GM21717 (cell line): Measurements from ENCODE around the gene SH3YL1.
"Not testable (repeated sequence)": the region's sequence is repeated elsewhere in the genome, so short reads cannot be mapped to it uniquely, and the experiment has no call there.

ENCODE experiments used
- ATAC-seq: cut with Tn5 transposase; IDR thresholded peaks from one replicate; pipeline ENCODE4 v1.9.1; 2021; ENCODE audit warnings: mild to moderate bottlenecking, moderate library complexity; ENCODE audit not compliant: unreplicated experiment

SH3YL1 gene

GRCh38 chr2:184695-185094, 79.1 kb downstream of the SH3YL1 start:
- no peak for ATAC-seq

GRCh38 chr2:182509-183122, 81.2 kb downstream of the SH3YL1 start:
- no peak for ATAC-seq

DNA sequence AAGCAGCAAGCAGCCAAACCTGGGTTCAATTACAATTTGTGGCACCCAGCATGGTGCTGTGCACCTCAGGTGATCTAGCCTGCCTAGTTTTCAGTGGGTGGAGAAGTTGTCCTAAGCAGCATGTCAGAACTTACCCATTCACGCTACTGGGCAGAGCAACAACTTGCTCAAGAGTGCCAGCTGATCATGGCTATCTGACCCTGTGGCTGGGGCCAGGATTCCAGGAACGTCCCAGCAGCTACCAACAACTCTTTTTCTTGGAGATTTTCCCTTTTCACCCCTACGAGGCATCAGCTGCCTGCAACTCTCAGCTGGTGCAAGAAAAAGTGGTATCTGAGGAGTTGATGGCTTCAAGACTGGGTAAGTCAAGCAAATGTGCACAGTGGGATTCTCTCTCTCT, 83.5 kb downstream of the SH3YL1 start:
- no peak for ATAC-seq

DNA sequence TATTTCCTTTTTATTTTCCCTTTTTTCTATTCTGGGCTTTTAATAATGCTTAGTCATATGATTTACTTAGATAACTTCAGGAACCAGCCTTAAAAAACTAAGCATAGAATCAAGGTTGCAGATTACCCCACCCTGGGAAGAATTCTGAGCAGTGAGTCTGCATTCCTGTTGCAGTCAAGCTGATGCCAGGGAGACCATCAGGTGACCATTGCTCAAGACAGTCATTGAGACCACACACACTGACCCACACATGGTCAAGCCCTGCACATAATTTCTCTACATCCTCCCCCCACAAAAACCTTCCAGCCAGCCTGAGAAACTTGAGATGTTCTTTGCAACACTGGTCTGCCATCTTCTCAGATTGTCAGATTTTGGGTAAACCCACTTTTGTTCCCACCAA, 83.9 kb downstream of the SH3YL1 start:
- no peak for ATAC-seq

- ATAC-seq: no peak
These were observed 86.1 kb downstream of the SH3YL1 start for GRCh38 chr2:177733-178132.

DNA sequence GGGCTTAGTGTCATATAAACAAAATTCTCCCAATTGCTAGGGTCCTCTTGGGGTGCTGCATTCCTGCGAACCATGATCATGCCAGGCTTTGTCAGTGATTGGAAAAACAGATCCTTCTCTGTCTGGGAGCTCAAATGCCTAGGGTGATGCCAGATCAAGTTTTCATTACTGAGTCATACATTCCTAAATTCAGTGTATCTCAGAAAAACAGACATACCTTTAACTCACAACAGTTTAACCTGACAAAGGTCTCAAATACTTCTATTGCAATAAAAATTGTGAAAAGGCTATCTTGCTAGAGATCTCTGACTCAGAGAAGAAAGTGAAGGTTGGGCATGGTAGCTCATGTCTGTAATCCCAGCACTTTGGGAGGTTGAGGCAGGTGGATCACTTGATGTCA, 86.9 kb downstream of the SH3YL1 start:
- no peak for ATAC-seq

- ATAC-seq: no peak
These were observed 87.7 kb downstream of the SH3YL1 start for GRCh38 chr2:175880-176820.

GRCh38 chr2:175161-175786, 88.6 kb downstream of the SH3YL1 start:
- no peak for ATAC-seq

GRCh38 chr2:172120-172519, 91.7 kb downstream of the SH3YL1 start:
- ATAC-seq: not testable (repeated sequence)

DNA sequence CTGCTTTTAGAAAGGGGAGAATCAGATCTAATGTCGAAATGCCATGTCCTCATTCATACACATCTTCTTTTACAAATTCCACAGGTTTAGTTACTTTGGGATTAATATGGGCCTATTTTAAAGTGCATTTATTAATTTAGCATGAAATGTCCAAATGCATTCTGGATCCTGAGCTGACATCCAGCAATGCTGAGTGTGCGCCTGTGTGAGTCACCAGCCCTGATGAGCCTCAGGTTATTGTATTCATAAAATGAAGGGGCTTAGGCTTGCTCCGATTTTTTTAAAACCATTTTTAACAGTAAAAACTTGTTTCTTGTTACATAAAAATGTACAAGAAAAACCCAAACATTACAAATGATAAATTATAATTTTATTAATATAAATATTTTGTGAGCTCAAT, 94.1 kb downstream of the SH3YL1 start:
- no peak for ATAC-seq
